Vagina (tissue), 2 donors: ENCODE results near the gene LRRTM3.

Source experiments
- POLR2A ChIP-seq, 2 donors: fragments of 450-650 bp; IDR thresholded peaks; one replicate each; pipeline ENCODE4 v1.6.1; 2017; ENCODE audit warnings: antibody characterized with exemption in 2 of 2, mild to moderate bottlenecking in 2 of 2, moderate library complexity in 2 of 2
- TF ChIP-seq, protein P1 (sequence below), 3 experiments: fragments of 450-650 bp in 2 of 3; fragments of 200-600 bp in 1 of 3; sonication (generic) in 1 of 3; IDR thresholded peaks; one replicate each; pipeline ENCODE4 v1.5.1; 2017 to 2019; ENCODE audit warnings: antibody characterized with exemption in 3 of 3, mild to moderate bottlenecking in 2 of 3, moderate library complexity in 2 of 3

DNA sequence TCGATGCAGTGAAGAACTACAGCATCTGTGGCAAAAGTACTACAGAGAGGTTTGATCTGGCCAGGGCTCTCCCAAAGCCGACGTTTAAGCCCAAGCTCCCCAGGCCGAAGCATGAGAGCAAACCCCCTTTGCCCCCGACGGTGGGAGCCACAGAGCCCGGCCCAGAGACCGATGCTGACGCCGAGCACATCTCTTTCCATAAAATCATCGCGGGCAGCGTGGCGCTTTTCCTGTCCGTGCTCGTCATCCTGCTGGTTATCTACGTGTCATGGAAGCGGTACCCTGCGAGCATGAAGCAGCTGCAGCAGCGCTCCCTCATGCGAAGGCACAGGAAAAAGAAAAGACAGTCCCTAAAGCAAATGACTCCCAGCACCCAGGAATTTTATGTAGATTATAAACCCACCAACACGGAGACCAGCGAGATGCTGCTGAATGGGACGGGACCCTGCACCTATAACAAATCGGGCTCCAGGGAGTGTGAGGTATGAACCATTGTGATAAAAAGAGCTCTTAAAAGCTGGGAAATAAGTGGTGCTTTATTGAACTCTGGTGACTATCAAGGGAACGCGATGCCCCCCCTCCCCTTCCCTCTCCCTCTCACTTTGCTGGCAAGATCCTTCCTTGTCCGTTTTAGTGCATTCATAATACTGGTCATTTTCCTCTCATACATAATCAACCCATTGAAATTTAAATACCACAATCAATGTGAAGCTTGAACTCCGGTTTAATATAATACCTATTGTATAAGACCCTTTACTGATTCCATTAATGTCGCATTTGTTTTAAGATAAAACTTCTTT is 2.3 kb downstream of the LRRTM3 start:
- TF ChIP-seq, protein P1, sequence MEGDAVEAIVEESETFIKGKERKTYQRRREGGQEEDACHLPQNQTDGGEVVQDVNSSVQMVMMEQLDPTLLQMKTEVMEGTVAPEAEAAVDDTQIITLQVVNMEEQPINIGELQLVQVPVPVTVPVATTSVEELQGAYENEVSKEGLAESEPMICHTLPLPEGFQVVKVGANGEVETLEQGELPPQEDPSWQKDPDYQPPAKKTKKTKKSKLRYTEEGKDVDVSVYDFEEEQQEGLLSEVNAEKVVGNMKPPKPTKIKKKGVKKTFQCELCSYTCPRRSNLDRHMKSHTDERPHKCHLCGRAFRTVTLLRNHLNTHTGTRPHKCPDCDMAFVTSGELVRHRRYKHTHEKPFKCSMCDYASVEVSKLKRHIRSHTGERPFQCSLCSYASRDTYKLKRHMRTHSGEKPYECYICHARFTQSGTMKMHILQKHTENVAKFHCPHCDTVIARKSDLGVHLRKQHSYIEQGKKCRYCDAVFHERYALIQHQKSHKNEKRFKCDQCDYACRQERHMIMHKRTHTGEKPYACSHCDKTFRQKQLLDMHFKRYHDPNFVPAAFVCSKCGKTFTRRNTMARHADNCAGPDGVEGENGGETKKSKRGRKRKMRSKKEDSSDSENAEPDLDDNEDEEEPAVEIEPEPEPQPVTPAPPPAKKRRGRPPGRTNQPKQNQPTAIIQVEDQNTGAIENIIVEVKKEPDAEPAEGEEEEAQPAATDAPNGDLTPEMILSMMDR (IDR thresholded peaks at IDR 0.05), result no peak
- no peak for TF ChIP-seq POLR2A (IDR thresholded peaks at IDR 0.05)
